Hepatocyte (in vitro differentiated cells): Measurements from ENCODE around the gene BABAM1. TPM values are rescaled to one million over a fixed set of nuclear protein-coding genes. Genes with fewer than 3 reads are reported as not detected.
A peak's percentile ranks its signal among the peaks of the same experiment; 100 is the strongest.

Experiments used
- DNase-seq: peaks from one replicate; pipeline ENCODE4 v3.0.0-alpha.2; 2016; ENCODE audit warnings: low spot score
- H2AFZ ChIP-seq: fragments of 200-600 bp; sonication (generic); 2 replicates; pipeline ENCODE4 v1.6.0; 2016; ENCODE audit warnings: antibody characterized with exemption, mild to moderate bottlenecking
- H3K27ac ChIP-seq: fragments of 200-600 bp; sonication (generic); 2 replicates; pipeline ENCODE4 v1.5.1; 2016; ENCODE audit warnings: mild to moderate bottlenecking
- H3K27me3 ChIP-seq: fragments of 200-600 bp; sonication (generic); 2 replicates; pipeline ENCODE4 v1.6.1; 2016
- H3K36me3 ChIP-seq: fragments of 200-600 bp; sonication (generic); replicated peaks from 2 replicates; pipeline ENCODE4 v1.5.1; 2016; ENCODE audit warnings: low read depth; ENCODE audit not compliant: insufficient read depth
- H3K4me1 ChIP-seq: fragments of 200-600 bp; sonication (generic); 2 replicates; pipeline ENCODE4 v1.5.1; 2016; ENCODE audit warnings: mild to moderate bottlenecking, moderate library complexity; ENCODE audit not compliant: insufficient read depth
- H3K4me2 ChIP-seq: fragments of 200-600 bp; sonication (generic); 2 replicates; pipeline ENCODE4 v1.6.0; 2016
- H3K4me3 ChIP-seq: fragments of 200-600 bp; sonication (generic); 2 replicates; pipeline ENCODE4 v1.5.1; 2016; ENCODE audit warnings: mild to moderate bottlenecking
- H3K79me2 ChIP-seq: fragments of 200-600 bp; sonication (generic); 2 replicates; pipeline ENCODE4 v1.6.0; 2017; ENCODE audit warnings: mild to moderate bottlenecking
- H3K9me2 ChIP-seq: fragments of 200-600 bp; sonication (generic); replicated peaks from 2 replicates; pipeline ENCODE4 v1.6.0; 2017; ENCODE audit warnings: mild to moderate bottlenecking; ENCODE audit not compliant: insufficient read depth
- H3K9me3 ChIP-seq: fragments of 200-600 bp; sonication (generic); 2 replicates; pipeline ENCODE4 v1.5.1; 2016; ENCODE audit warnings: low read depth, mild to moderate bottlenecking
- H4K20me1 ChIP-seq: fragments of 200-600 bp; sonication (generic); 2 replicates; pipeline ENCODE4 v1.6.0; 2016; ENCODE audit warnings: mild to moderate bottlenecking; ENCODE audit not compliant: insufficient read depth, poor library complexity, severe bottlenecking
- EZH2 ChIP-seq: fragments of 200-600 bp; sonication (generic); IDR thresholded peaks from 2 replicates; pipeline ENCODE4 v1.6.1; 2016; ENCODE audit warnings: antibody characterized with exemption, mild to moderate bottlenecking, borderline replicate concordance
- EZH2phosphoT487 ChIP-seq: fragments of 200-600 bp; sonication (generic); IDR thresholded peaks from one replicate; pipeline ENCODE4 v1.6.1; 2018; ENCODE audit warnings: antibody characterized with exemption, mild to moderate bottlenecking, low read depth, moderate library complexity; ENCODE audit not compliant: unreplicated experiment, severe bottlenecking
- WGBS: methylation state at CpG from one replicate; pipeline ENCODE4 v1.1.6; 2016; ENCODE audit warnings: low lambda C conversion rate; ENCODE audit errors: missing lambda C conversion rate; 5-methylcytosine and 5-hydroxymethylcytosine counted together
- polyA plus RNA-seq: library from polyadenylated mRNA; unstranded; fragments of >200 nt; fragmentation: Nextera tagmentation; extraction: Ambion mirVana; gene quantifications from 2 replicates; pipeline ENCODE4 v1.2.1, GENCODE V29; 2016
- total RNA-seq: library from RNA; depleted of rRNA; stranded (reverse); fragments of >200 nt; gene quantifications from 2 replicates; pipeline ENCODE4 v1.2.3, GENCODE V29; 2014
- TF ChIP-seq, protein P1 (sequence below): fragments of 200-600 bp; sonication (generic); IDR thresholded peaks from 2 replicates; pipeline ENCODE4 v1.5.1; 2016; ENCODE audit warnings: antibody characterized with exemption, mild to moderate bottlenecking; ENCODE audit not compliant: poor library complexity

Gene BABAM1
- total and polyA plus RNA-seq, 2 experiments from 2014 or later, result 63.8 to 94.1 TPM

DNA sequence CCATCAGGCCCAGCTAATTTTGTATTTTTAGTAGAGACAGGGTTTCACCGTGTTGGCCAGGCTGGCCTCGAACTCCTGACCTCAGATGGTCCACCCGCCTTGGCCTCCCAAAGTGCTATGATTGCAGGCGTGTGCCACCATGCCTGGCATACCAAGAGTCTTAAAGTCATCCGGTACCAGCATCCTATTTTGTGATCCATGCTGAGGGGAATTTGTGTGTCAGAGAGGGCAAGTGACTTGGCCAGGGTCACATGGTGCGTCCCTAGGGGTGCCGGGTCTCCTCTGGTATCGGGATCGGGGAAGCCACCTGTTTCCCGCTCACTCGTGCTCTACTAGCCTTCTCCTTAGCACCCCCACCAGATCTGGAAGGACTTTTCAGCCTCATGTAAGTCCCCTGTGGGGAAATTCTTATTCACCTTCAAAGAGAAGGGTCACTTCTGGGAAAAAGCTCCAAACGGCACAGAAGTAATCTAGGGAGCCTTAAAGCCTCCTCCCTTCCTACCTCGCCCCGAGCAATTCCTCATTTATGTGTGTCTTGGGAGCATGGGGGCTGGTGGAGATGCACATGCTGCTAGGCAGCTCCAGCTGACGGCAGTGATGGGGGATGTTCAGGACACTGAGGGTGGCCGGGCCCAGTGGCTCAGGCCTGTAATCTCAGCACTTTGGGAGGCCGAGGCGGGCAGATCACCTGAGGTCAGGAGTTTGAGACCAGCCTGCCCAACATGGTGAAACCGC lies 8.4 kb downstream of the BABAM1 start:
- H4K20me1 ChIP-seq, result no peaks in the 10 kb centered on the region
- H3K4me1 ChIP-seq, result no peaks in the 10 kb centered on the region
- no peaks in the 10 kb centered on the region for H3K36me3 ChIP-seq
- no peaks in the 10 kb centered on the region for H3K9me2 ChIP-seq
- H3K4me2 ChIP-seq, result no peak overlapping the region
- H3K4me3 ChIP-seq, result no peak overlapping the region
- H3K27me3 ChIP-seq, result no peaks in the 10 kb centered on the region
- no peaks in the 10 kb centered on the region for H3K9me3 ChIP-seq
- H3K79me2 ChIP-seq, result no peaks in the 10 kb centered on the region
- H2AFZ ChIP-seq, result no peak overlapping the region
- TF ChIP-seq, protein P1, sequence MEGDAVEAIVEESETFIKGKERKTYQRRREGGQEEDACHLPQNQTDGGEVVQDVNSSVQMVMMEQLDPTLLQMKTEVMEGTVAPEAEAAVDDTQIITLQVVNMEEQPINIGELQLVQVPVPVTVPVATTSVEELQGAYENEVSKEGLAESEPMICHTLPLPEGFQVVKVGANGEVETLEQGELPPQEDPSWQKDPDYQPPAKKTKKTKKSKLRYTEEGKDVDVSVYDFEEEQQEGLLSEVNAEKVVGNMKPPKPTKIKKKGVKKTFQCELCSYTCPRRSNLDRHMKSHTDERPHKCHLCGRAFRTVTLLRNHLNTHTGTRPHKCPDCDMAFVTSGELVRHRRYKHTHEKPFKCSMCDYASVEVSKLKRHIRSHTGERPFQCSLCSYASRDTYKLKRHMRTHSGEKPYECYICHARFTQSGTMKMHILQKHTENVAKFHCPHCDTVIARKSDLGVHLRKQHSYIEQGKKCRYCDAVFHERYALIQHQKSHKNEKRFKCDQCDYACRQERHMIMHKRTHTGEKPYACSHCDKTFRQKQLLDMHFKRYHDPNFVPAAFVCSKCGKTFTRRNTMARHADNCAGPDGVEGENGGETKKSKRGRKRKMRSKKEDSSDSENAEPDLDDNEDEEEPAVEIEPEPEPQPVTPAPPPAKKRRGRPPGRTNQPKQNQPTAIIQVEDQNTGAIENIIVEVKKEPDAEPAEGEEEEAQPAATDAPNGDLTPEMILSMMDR, result no peak
- no peak for TF ChIP-seq EZH2
- TF ChIP-seq EZH2phosphoT487, result no peak
- WGBS, result 96% methylated on average over 19 of the region's 19 CpGs
- no peak overlapping the region for H3K27ac ChIP-seq
- no peak for DNase-seq

DNA sequence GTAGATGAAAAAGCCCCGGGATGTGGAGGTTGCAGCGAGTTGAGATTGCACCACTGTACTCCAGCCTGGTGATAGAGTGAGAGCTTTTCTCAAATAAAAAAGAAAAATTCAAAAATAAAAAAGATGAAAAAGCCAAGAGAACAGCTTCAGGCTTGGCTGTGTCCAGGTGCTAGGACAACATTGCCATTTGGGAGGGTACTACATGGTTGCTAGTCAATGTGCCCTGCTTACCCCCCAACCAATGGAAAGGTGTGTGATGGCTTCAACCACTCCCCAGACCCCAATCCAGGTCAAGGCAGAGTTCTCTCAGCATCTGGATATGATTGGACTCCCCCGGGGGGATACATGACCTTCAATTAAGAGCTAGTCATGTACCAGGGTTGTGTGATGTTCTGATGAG lies 12.2 kb downstream of the BABAM1 start:
- 80% methylated on average over 3 of the region's 3 CpGs for WGBS
- Histone ChIP-seq H2AFZ (no peak overlapping the region), H3K36me3 (no peaks in the 10 kb centered on the region), H4K20me1 (no peaks in the 10 kb centered on the region), H3K9me2 (no peaks in the 10 kb centered on the region), H3K9me3 (no peaks in the 10 kb centered on the region), H3K4me3 (no peak overlapping the region), H3K4me1 (peaks cover 9% of the 10 kb centered on the region), H3K79me2 (no peaks in the 10 kb centered on the region), H3K27ac (no peak overlapping the region), H3K27me3 (peaks cover 7% of the 10 kb centered on the region), H3K4me2 (no peak overlapping the region)
- TF ChIP-seq EZH2, result no peak
- TF ChIP-seq, protein P1, result no peak
- DNase-seq, result no peak

DNA sequence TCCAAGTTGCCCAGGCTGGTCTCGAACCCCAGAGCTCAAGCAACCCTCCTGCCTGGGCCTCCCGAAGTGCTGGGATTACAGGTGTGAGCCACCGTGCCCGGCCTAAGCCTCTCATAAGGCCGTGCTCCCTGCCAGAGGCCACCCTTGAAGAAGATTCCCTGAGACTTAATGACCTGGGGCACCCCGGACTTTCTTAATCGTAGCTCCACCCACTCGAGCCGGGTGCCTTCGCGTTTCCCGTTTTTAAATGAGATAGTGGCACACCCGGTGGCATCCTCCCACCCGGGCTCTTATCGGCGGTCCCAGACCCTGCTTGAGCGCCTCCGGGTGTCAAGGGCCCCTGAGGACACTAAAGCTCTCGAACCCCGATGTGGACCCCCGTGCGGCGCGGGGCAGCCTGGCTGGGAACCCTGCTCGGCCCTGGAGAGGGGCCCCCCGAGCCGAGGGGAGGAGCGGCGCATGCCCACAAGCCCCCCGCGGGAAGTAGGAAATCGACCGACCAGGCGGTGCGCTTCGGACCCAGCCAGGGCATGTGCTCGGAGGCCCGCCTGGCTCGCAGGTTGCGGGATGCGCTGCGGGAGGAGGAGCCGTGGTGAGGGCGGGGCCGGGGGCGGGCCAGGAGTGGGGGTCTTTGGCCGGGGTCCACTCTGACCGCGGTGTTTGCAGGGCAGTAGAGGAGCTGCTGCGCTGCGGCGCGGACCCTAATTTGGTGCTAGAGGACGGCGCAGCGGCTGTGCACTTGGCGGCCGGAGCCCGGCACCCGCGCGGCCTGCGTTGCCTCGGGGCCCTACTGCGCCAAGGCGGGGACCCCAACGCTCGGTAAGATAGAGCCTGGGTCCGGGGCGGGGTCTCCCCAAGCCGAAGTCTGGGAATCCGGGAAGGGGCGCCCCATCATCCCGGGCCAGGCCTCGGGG lies 14.4 kb downstream of the BABAM1 start, which contains the start of gene ANKLE1:
ANKLE1 (plus strand) TSS at position 511 of the 914 bp plus-strand sequence; CDS start at position 531, 20 bp downstream.
- 20% methylated on average over 58 of the region's 75 CpGs for WGBS
- peaks cover 7% of the 10 kb centered on the region for H3K27me3 ChIP-seq
- no peaks in the 10 kb centered on the region for H4K20me1 ChIP-seq
- H2AFZ ChIP-seq, result peak within 1 kb of the TSS; percentile 84
- H3K4me2 ChIP-seq, result peak within 1 kb of the TSS; percentile 93
- no peak for TF ChIP-seq EZH2phosphoT487
- DNase-seq, result no peak
- peaks cover 9% of the 10 kb centered on the region for H3K4me1 ChIP-seq
- H3K9me3 ChIP-seq, result no peaks in the 10 kb centered on the region
- H3K27ac ChIP-seq, result no peak within 1 kb of the TSS
- no peak within 1 kb of the TSS for H3K4me3 ChIP-seq
- H3K36me3 ChIP-seq, result no peaks in the 10 kb centered on the region
- H3K9me2 ChIP-seq, result no peaks in the 10 kb centered on the region
- H3K79me2 ChIP-seq, result no peaks in the 10 kb centered on the region
